ENCODE results near the gene CACFD1. TPM values are rescaled to one million over a fixed set of nuclear protein-coding genes. Genes with fewer than 3 reads are reported as not detected.
A peak's percentile ranks its signal among the peaks of the same experiment; 100 is the strongest.

The CACFD1 gene
- total RNA-seq: 42.6 and 45.8 TPM in 2 replicates
- long read RNA-seq, partial matches to known transcripts: 0 of 9 reads
- long read RNA-seq, other reads (novel, unspliced or antisense): 3 of 9 reads

GRCh38 chr9:133459476-133460404 is at the start of gene CACFD1:
Gene CACFD1, plus strand, starts transcription at chr9:133459978. Its CDS starts 89 bp downstream, at chr9:133460067.
- Mint-ChIP-seq H3K4me1 (peaks cover 21% of the 10 kb centered on the region), H3K9me3 (no peaks in the 10 kb centered on the region), H3K27ac (ENCODE audit: unreplicated experiment) (peak within 1 kb of the TSS; percentile 98), H3K36me3 (ENCODE audit: low read depth) (no peaks in the 10 kb centered on the region), H3K4me3 (peak within 1 kb of the TSS; percentile 95), H3K27me3 (ENCODE audit: low read depth) (no peaks in the 10 kb centered on the region)
- DNase-seq (ENCODE audit: low read depth, low spot score): peak; percentile 92
- no peak for TF ChIP-seq CTCF (conservative IDR thresholded peaks at IDR 0.05)

- H3K9me3 Mint-ChIP-seq: no peaks in the 10 kb centered on the region
- no peak for TF ChIP-seq CTCF (conservative IDR thresholded peaks at IDR 0.05)
- H3K4me1 Mint-ChIP-seq: peaks cover 26% of the 10 kb centered on the region
- H3K27me3 Mint-ChIP-seq (ENCODE audit: low read depth): no peaks in the 10 kb centered on the region
- DNase-seq (ENCODE audit: low read depth, low spot score): no peak
- peak overlapping the region; percentile 23 for H3K4me3 Mint-ChIP-seq
- H3K27ac Mint-ChIP-seq (ENCODE audit: unreplicated experiment): no peak overlapping the region
- H3K36me3 Mint-ChIP-seq (ENCODE audit: low read depth): peaks cover 3% of the 10 kb centered on the region
Observed at GRCh38 chr9:133415170-133415569, 44.6 kb upstream of the CACFD1 start.

- Mint-ChIP-seq H3K4me3 (peak within 1 kb of the TSS; percentile 94), H3K27ac (ENCODE audit: unreplicated experiment) (peak within 1 kb of the TSS; percentile 96), H3K9me3 (no peaks in the 10 kb centered on the region), H3K27me3 (ENCODE audit: low read depth) (no peaks in the 10 kb centered on the region), H3K4me1 (peaks cover 26% of the 10 kb centered on the region), H3K36me3 (ENCODE audit: low read depth) (peaks cover 2% of the 10 kb centered on the region)
- DNase-seq (ENCODE audit: low read depth, low spot score): peak; percentile 91
- TF ChIP-seq CTCF (conservative IDR thresholded peaks at IDR 0.05): no peak
Observed at GRCh38 chr9:133417541-133418461, 42.0 kb upstream of the CACFD1 start, which contains the start of gene REXO4. Gene REXO4, minus strand, starts transcription at chr9:133418010. Its CDS starts 166 bp downstream, at chr9:133417844.

GRCh38 chr9:133419005-133419404 is 40.8 kb upstream of the CACFD1 start:
- no peak for DNase-seq (ENCODE audit: low read depth, low spot score)
- Mint-ChIP-seq H3K4me3 (peak overlapping the region; percentile 94), H3K4me1 (peaks cover 26% of the 10 kb centered on the region), H3K9me3 (no peaks in the 10 kb centered on the region), H3K27me3 (ENCODE audit: low read depth) (no peaks in the 10 kb centered on the region), H3K36me3 (ENCODE audit: low read depth) (peaks cover 2% of the 10 kb centered on the region), H3K27ac (ENCODE audit: unreplicated experiment) (peak overlapping the region; percentile 55)
- TF ChIP-seq CTCF (conservative IDR thresholded peaks at IDR 0.05): no peak

GRCh38 chr9:133420392-133420827 is 39.4 kb upstream of the CACFD1 start:
- no peak overlapping the region for H3K27ac Mint-ChIP-seq (ENCODE audit: unreplicated experiment)
- no peak for TF ChIP-seq CTCF (conservative IDR thresholded peaks at IDR 0.05)
- H3K27me3 Mint-ChIP-seq (ENCODE audit: low read depth): peaks cover 1% of the 10 kb centered on the region
- H3K36me3 Mint-ChIP-seq (ENCODE audit: low read depth): no peaks in the 10 kb centered on the region
- peaks cover 26% of the 10 kb centered on the region for H3K4me1 Mint-ChIP-seq
- no peaks in the 10 kb centered on the region for H3K9me3 Mint-ChIP-seq
- DNase-seq (ENCODE audit: low read depth, low spot score): no peak
- peak overlapping the region; percentile 64 for H3K4me3 Mint-ChIP-seq
